GM18951 (cell line): ENCODE data around the gene CSH1.
"Not testable (repeated sequence)": the region's sequence is repeated elsewhere in the genome, so short reads cannot be mapped to it uniquely, and the experiment has no call there.

Experiments used
- POLR2A ChIP-seq: IDR thresholded peaks from 4 replicates; pipeline ENCODE4 v1.6.1; 2011; ENCODE audit warnings: mild to moderate bottlenecking; ENCODE audit not compliant: insufficient read length, insufficient read depth; ENCODE audit errors: extremely low read depth
- in situ Hi-C: fragments of 300-500 bp; cut with MboI; formaldehyde crosslinking; loops from one replicate; pipeline ENCODE4 v1.12.0; 2022; ENCODE audit warnings: low sequenced_read_pairs, mixed read lengths, inconsistent platforms; ENCODE audit not compliant: unreplicated experiment

Gene CSH1

GRCh38 chr17:63896524-63897354 is at the start of gene CSH1:
Gene CSH1 (minus strand): TSS chr17:63896574. CDS start chr17:63896511, 63 bp downstream.
- in situ Hi-C loops: not testable (repeated sequence)

GRCh38 chr17:63945784-63946439 is 49.5 kb upstream of the CSH1 start:
- no peak for TF ChIP-seq POLR2A
- in situ Hi-C loops: no loop called here

- no peak for TF ChIP-seq POLR2A
These were observed 48.5 kb upstream of the CSH1 start for GRCh38 chr17:63944736-63945499.

GRCh38 chr17:63943745-63944144 is 47.4 kb upstream of the CSH1 start:
- in situ Hi-C loops: no loop called here
- TF ChIP-seq POLR2A: no peak

More at GRCh38 chr17:63944736-63945499, 48.5 kb upstream of the CSH1 start:
- in situ Hi-C loops: no loop called here

- no peak for TF ChIP-seq POLR2A
- in situ Hi-C loops: no loop called here
These were observed 46.1 kb upstream of the CSH1 start for GRCh38 chr17:63942309-63942985.

GRCh38 chr17:63941751-63942150 is 45.4 kb upstream of the CSH1 start:
- in situ Hi-C loops: no loop called here
- TF ChIP-seq POLR2A: no peak

- in situ Hi-C loops: no loop called here
- TF ChIP-seq POLR2A: no peak
These were observed 44.8 kb upstream of the CSH1 start for GRCh38 chr17:63941162-63941561.

GRCh38 chr17:63940584-63940983 is 44.2 kb upstream of the CSH1 start:
- no peak for TF ChIP-seq POLR2A
- in situ Hi-C loops: no loop called here

GRCh38 chr17:63939884-63940283 is 43.5 kb upstream of the CSH1 start:
- in situ Hi-C loops: no loop called here
- TF ChIP-seq POLR2A: no peak

GRCh38 chr17:63939401-63939800 is 43.0 kb upstream of the CSH1 start:
- in situ Hi-C loops: no loop called here
- no peak for TF ChIP-seq POLR2A

GRCh38 chr17:63937920-63938319 is 41.5 kb upstream of the CSH1 start:
- in situ Hi-C loops: no loop called here
- no peak for TF ChIP-seq POLR2A

GRCh38 chr17:63937319-63937718 is 40.9 kb upstream of the CSH1 start:
- in situ Hi-C loops: no loop called here
- TF ChIP-seq POLR2A: no peak
